Transverse colon (tissue), 4 donors: ENCODE results near the gene SREBF1.

Experiments
- CTCF ChIP-seq, 5 experiments: fragments of 200-600 bp in 3 of 5; fragments of 450-650 bp in 2 of 5; sonication (generic) in 3 of 5; IDR thresholded peaks; 1 replicate in 2 of 5; 2 replicates in 3 of 5; pipeline ENCODE4 v1.5.1; 2016 to 2017; ENCODE audit warnings: antibody characterized with exemption in 5 of 5, inconsistent platforms in 3 of 5, mild to moderate bottlenecking in 2 of 5, moderate library complexity in 1 of 5
- EP300 ChIP-seq: sonication (generic); formaldehyde crosslinking; IDR thresholded peaks from one replicate; pipeline ENCODE4 v1.6.1; 2017; ENCODE audit warnings: antibody characterized with exemption, low read depth
- POLR2A ChIP-seq: fragments of 450-650 bp; IDR thresholded peaks from one replicate; pipeline ENCODE4 v1.6.1; 2016; ENCODE audit warnings: antibody characterized with exemption, mild to moderate bottlenecking, moderate library complexity
- POLR2AphosphoS5 ChIP-seq, 3 donors: sonication (generic); formaldehyde crosslinking; IDR thresholded peaks; one replicate each; pipeline ENCODE4 v1.6.1; 2016; ENCODE audit warnings: antibody characterized with exemption in 3 of 3

GRCh38 chr17:17871913-17872312 is 35.1 kb upstream of the SREBF1 start:
- no peak for TF ChIP-seq CTCF (IDR thresholded peaks at IDR 0.05)
- no peak for TF ChIP-seq POLR2A
- no peak for TF ChIP-seq EP300
- TF ChIP-seq POLR2AphosphoS5 (IDR thresholded peaks at IDR 0.05): no peak
